ENCODE results near the gene SMPD3.

GRCh38 chr16:68400924-68401460 is 47.3 kb downstream of the SMPD3 start:
- TF ChIP-seq, protein P1, sequence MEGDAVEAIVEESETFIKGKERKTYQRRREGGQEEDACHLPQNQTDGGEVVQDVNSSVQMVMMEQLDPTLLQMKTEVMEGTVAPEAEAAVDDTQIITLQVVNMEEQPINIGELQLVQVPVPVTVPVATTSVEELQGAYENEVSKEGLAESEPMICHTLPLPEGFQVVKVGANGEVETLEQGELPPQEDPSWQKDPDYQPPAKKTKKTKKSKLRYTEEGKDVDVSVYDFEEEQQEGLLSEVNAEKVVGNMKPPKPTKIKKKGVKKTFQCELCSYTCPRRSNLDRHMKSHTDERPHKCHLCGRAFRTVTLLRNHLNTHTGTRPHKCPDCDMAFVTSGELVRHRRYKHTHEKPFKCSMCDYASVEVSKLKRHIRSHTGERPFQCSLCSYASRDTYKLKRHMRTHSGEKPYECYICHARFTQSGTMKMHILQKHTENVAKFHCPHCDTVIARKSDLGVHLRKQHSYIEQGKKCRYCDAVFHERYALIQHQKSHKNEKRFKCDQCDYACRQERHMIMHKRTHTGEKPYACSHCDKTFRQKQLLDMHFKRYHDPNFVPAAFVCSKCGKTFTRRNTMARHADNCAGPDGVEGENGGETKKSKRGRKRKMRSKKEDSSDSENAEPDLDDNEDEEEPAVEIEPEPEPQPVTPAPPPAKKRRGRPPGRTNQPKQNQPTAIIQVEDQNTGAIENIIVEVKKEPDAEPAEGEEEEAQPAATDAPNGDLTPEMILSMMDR (IDR thresholded peaks at IDR 0.05; ENCODE audit: low read depth, low read length), result no peak
- TF ChIP-seq EZH2phosphoT487 (IDR thresholded peaks at IDR 0.05; ENCODE audit: low read depth), result no peak
